ENCODE measurements around the gene PDCD5. TPM values are rescaled to one million over a fixed set of nuclear protein-coding genes. Genes with fewer than 3 reads are reported as not detected.

Gene PDCD5
- polyA plus RNA-seq, 3 donors: 41.4 to 84.5 (median 79.9) TPM

DNA sequence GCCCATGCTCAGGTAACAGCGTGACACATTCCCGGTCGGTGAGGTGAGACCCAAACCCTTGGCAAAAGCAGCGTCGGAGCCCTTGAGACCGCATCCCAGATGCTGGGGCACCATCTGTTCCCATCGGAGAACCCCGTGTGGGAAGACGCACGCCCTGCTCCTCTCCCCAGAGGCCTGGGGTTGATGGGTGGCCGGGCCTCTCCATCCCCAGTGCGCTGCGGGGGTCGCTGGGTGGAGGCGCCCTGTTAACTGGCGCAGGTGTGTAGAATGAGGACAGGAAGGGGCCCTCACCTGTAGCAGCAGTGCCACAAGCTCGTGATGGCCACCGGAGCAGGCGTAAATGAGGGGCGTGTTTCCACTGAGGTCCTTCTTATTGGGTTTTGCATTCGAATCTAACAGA, 24.6 kb downstream of the PDCD5 start:
- Histone ChIP-seq H3K4me1 (ENCODE audit: control insufficient read depth in 1 of 2, insufficient read depth in 2 of 2, low read length in 2 of 2) (no peaks in the 10 kb centered on the region), H4K20me1 (ENCODE audit: insufficient read depth, low read length) (no peaks in the 10 kb centered on the region), H3K36me3 (replicated peaks in 1 of 2; ENCODE audit: control insufficient read depth in 1 of 2, insufficient read depth in 2 of 2, low read length in 2 of 2) (peaks cover 61 to 82% of the 10 kb centered on the region in 2 donors), H3K4me3 (replicated peaks in 1 of 3; ENCODE audit: low read depth in 2 of 3, low read length in 3 of 3) (no peak overlapping the region), H3K79me2 (ENCODE audit: insufficient read depth, low read length) (no peaks in the 10 kb centered on the region), H3K9me3 (replicated peaks in 1 of 2; ENCODE audit: control insufficient read depth in 1 of 2, insufficient read depth in 1 of 2, low read length in 2 of 2) (no peaks in the 10 kb centered on the region), H3K27me3 (ENCODE audit: control insufficient read depth in 2 of 2, insufficient read depth in 2 of 2, low read length in 2 of 2) (no peaks in the 10 kb centered on the region), H3K27ac (ENCODE audit: low read depth in 1 of 2, low read length in 2 of 2) (no peak overlapping the region), H3K9ac (ENCODE audit: insufficient read depth, low read length, poor library complexity, severe bottlenecking) (no peak overlapping the region), H2AFZ (ENCODE audit: insufficient read depth, low read depth, low read length, poor library complexity, severe bottlenecking) (no peak overlapping the region), H3K4me2 (replicated peaks; ENCODE audit: extremely low read depth, low read length, poor library complexity, severe bottlenecking) (no peak overlapping the region)
- H3K4me1 Mint-ChIP-seq: no peaks in the 10 kb centered on the region
- TF ChIP-seq CTCF (IDR thresholded peaks at IDR 0.05): no peak
- intact Hi-C loops (cut with micrococcal nuclease): no loop called here
- no peak overlapping the region for H3K4me3 Mint-ChIP-seq
- H3K36me3 Mint-ChIP-seq: peaks cover 56 to 87% of the 10 kb centered on the region in 2 donors
- 100% methylated on average over 12 of the region's 21 CpGs for WGBS (ENCODE audit: insufficient coverage)
- no peak overlapping the region for H3K27ac Mint-ChIP-seq
- no peak for DNase-seq
- peaks cover 0 to 2% (median 0%) of the 10 kb centered on the region in 7 donors for H3K9me3 Mint-ChIP-seq
- no peaks in the 10 kb centered on the region for H3K27me3 Mint-ChIP-seq (ENCODE audit: low read depth in 3 of 3)

- Histone ChIP-seq H3K79me2 (ENCODE audit: insufficient read depth, low read length) (no peaks in the 10 kb centered on the region), H3K27me3 (ENCODE audit: control insufficient read depth in 2 of 2, insufficient read depth in 2 of 2, low read length in 2 of 2) (no peaks in the 10 kb centered on the region), H3K9me3 (replicated peaks in 1 of 2; ENCODE audit: control insufficient read depth in 1 of 2, insufficient read depth in 1 of 2, low read length in 2 of 2) (no peaks in the 10 kb centered on the region), H3K9ac (ENCODE audit: insufficient read depth, low read length, poor library complexity, severe bottlenecking) (no peak overlapping the region), H3K27ac (ENCODE audit: low read depth in 1 of 2, low read length in 2 of 2) (no peak overlapping the region), H3K36me3 (replicated peaks in 1 of 2; ENCODE audit: control insufficient read depth in 1 of 2, insufficient read depth in 2 of 2, low read length in 2 of 2) (peaks cover 63 to 78% of the 10 kb centered on the region in 2 donors), H3K4me1 (ENCODE audit: control insufficient read depth in 1 of 2, insufficient read depth in 2 of 2, low read length in 2 of 2) (no peaks in the 10 kb centered on the region), H2AFZ (ENCODE audit: insufficient read depth, low read depth, low read length, poor library complexity, severe bottlenecking) (no peak overlapping the region), H4K20me1 (ENCODE audit: insufficient read depth, low read length) (no peaks in the 10 kb centered on the region), H3K4me3 (replicated peaks in 1 of 3; ENCODE audit: low read depth in 2 of 3, low read length in 3 of 3) (no peak overlapping the region), H3K4me2 (replicated peaks; ENCODE audit: extremely low read depth, low read length, poor library complexity, severe bottlenecking) (no peak overlapping the region)
- intact Hi-C loops (cut with micrococcal nuclease): no loop called here
- H3K27ac Mint-ChIP-seq: no peak overlapping the region
- DNase-seq: no peak
- peaks cover 0 to 2% (median 0%) of the 10 kb centered on the region in 7 donors for H3K9me3 Mint-ChIP-seq
- H3K27me3 Mint-ChIP-seq (ENCODE audit: low read depth in 3 of 3): no peaks in the 10 kb centered on the region
- peaks cover 55 to 85% of the 10 kb centered on the region in 2 donors for H3K36me3 Mint-ChIP-seq
- no peaks in the 10 kb centered on the region for H3K4me1 Mint-ChIP-seq
- WGBS (ENCODE audit: insufficient coverage): 100% methylated on average over 8 of the region's 15 CpGs
- TF ChIP-seq CTCF (IDR thresholded peaks at IDR 0.05): no peak
- no peak overlapping the region for H3K4me3 Mint-ChIP-seq
Measured at GRCh38 chr19:32606289-32606688, 25.3 kb downstream of the PDCD5 start.

Data from CD14-positive monocyte (primary cell).